PFSK-1 (cell line): Measurements from ENCODE around the gene AMBRA1.

Experiments used
- POLR2AphosphoS5 ChIP-seq: IDR thresholded peaks from 2 replicates; pipeline ENCODE4 v1.6.1; 2012; ENCODE audit warnings: low read depth, mild to moderate bottlenecking, control low read depth, low read length, moderate library complexity
- TF ChIP-seq, protein P1 (sequence below), 2 experiments: IDR thresholded peaks; 2 replicates each; pipeline versions ENCODE4 v1.6.1 to v1.8.0; 2011 to 2012; ENCODE audit warnings: low read depth in 2 of 2, low read length in 2 of 2, control low read depth in 1 of 2, inconsistent platforms in 1 of 2, mild to moderate bottlenecking in 1 of 2, moderate library complexity in 1 of 2; ENCODE audit not compliant: insufficient read depth in 1 of 2

DNA sequence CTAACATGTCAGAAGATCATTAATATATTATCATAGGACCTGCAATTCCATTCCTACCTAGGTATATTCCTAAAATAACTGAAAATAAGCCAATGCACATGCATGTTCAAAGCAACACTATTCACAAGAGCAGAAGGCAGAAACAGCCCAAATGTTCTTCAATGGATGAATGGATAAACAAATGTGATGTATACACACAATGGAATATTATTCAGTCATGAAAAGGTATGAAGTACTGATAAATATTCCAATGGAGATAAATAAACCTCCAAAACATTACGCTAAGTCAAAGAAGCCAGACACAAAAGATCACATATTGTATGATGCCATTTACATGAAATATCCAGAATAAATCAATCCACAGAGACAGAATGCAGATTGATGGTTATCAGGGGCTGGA is 16.8 kb downstream of the AMBRA1 start:
- no peak for TF ChIP-seq POLR2AphosphoS5
- TF ChIP-seq, protein P1, sequence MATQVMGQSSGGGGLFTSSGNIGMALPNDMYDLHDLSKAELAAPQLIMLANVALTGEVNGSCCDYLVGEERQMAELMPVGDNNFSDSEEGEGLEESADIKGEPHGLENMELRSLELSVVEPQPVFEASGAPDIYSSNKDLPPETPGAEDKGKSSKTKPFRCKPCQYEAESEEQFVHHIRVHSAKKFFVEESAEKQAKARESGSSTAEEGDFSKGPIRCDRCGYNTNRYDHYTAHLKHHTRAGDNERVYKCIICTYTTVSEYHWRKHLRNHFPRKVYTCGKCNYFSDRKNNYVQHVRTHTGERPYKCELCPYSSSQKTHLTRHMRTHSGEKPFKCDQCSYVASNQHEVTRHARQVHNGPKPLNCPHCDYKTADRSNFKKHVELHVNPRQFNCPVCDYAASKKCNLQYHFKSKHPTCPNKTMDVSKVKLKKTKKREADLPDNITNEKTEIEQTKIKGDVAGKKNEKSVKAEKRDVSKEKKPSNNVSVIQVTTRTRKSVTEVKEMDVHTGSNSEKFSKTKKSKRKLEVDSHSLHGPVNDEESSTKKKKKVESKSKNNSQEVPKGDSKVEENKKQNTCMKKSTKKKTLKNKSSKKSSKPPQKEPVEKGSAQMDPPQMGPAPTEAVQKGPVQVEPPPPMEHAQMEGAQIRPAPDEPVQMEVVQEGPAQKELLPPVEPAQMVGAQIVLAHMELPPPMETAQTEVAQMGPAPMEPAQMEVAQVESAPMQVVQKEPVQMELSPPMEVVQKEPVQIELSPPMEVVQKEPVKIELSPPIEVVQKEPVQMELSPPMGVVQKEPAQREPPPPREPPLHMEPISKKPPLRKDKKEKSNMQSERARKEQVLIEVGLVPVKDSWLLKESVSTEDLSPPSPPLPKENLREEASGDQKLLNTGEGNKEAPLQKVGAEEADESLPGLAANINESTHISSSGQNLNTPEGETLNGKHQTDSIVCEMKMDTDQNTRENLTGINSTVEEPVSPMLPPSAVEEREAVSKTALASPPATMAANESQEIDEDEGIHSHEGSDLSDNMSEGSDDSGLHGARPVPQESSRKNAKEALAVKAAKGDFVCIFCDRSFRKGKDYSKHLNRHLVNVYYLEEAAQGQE (IDR thresholded peaks at IDR 0.05; ENCODE audit: insufficient read depth in 1 of 2, low read depth in 2 of 2, low read length in 2 of 2), result no peak
